Neural crest cell (in vitro differentiated cells): ENCODE data around the gene BCL2L11. TPM values are rescaled to one million over a fixed set of nuclear protein-coding genes. Genes with fewer than 3 reads are reported as not detected.

ENCODE experiments used
- DNase-seq: peaks from one replicate; pipeline ENCODE4 v3.0.0; 2021; ENCODE audit warnings: low read depth, mixed read lengths, low spot score
- H3K27ac Mint-ChIP-seq: one replicate; pipeline ENCODE4 v1.8.0; 2021; ENCODE audit warnings: mild to moderate bottlenecking, mixed read lengths; ENCODE audit not compliant: unreplicated experiment
- H3K27me3 Mint-ChIP-seq: 2 replicates; pipeline ENCODE4 v1.8.0; 2021; ENCODE audit warnings: low read depth, mild to moderate bottlenecking, mixed read lengths
- H3K36me3 Mint-ChIP-seq: 2 replicates; pipeline ENCODE4 v1.8.0; 2021; ENCODE audit warnings: low read depth, mild to moderate bottlenecking, mixed read lengths
- H3K4me1 Mint-ChIP-seq: 2 replicates; pipeline ENCODE4 v1.8.0; 2021; ENCODE audit warnings: mixed read lengths
- H3K4me3 Mint-ChIP-seq: one replicate; pipeline ENCODE4 v1.8.0; 2021; ENCODE audit warnings: mild to moderate bottlenecking, mixed read lengths
- H3K9me3 Mint-ChIP-seq: 2 replicates; pipeline ENCODE4 v1.8.0; 2021; ENCODE audit warnings: mixed read lengths
- CTCF ChIP-seq: fragments of 200-600 bp; sonication (generic); conservative IDR thresholded peaks from 2 replicates; pipeline ENCODE4 v1.5.0; 2021; ENCODE audit warnings: antibody characterized with exemption, mild to moderate bottlenecking
- total RNA-seq: library from RNA; stranded (reverse); gene quantifications from 2 replicates; pipeline ENCODE4 v1.2.1, GENCODE V29; 2021

Gene BCL2L11
- total RNA-seq, 1 donor from 2014 or later, result 16.4 TPM

GRCh38 chr2:111205774-111206173, 85.1 kb downstream of the BCL2L11 start:
- no peak for DNase-seq
- TF ChIP-seq CTCF, result no peak
- Mint-ChIP-seq H3K36me3 (no peaks in the 10 kb centered on the region), H3K27ac (no peak overlapping the region), H3K4me3 (no peak overlapping the region), H3K9me3 (no peaks in the 10 kb centered on the region), H3K4me1 (peaks cover 4% of the 10 kb centered on the region), H3K27me3 (no peaks in the 10 kb centered on the region)

- TF ChIP-seq CTCF, result no peak
- Mint-ChIP-seq H3K27ac (no peak overlapping the region), H3K4me3 (no peak overlapping the region), H3K36me3 (no peaks in the 10 kb centered on the region), H3K27me3 (no peaks in the 10 kb centered on the region), H3K4me1 (peaks cover 4% of the 10 kb centered on the region), H3K9me3 (peaks cover 4% of the 10 kb centered on the region)
- no peak for DNase-seq
Observed at GRCh38 chr2:111207851-111208250, 87.1 kb downstream of the BCL2L11 start.

- H3K9me3 Mint-ChIP-seq, result peaks cover 6% of the 10 kb centered on the region
Observed at GRCh38 chr2:111208639-111209038, 87.9 kb downstream of the BCL2L11 start.

GRCh38 chr2:111209045-111209514, 88.4 kb downstream of the BCL2L11 start:
- no peak overlapping the region for H3K4me3 Mint-ChIP-seq
- H3K36me3 Mint-ChIP-seq, result peaks cover 4% of the 10 kb centered on the region
- TF ChIP-seq CTCF, result no peak
- peaks cover 4% of the 10 kb centered on the region for H3K4me1 Mint-ChIP-seq
- no peak for DNase-seq
- H3K27ac Mint-ChIP-seq, result no peak overlapping the region
- H3K9me3 Mint-ChIP-seq, result peaks cover 10% of the 10 kb centered on the region
- H3K27me3 Mint-ChIP-seq, result no peaks in the 10 kb centered on the region

More at GRCh38 chr2:111208639-111209038, 87.9 kb downstream of the BCL2L11 start:
- TF ChIP-seq CTCF, result no peak
- no peak for DNase-seq
- peaks cover 4% of the 10 kb centered on the region for H3K4me1 Mint-ChIP-seq
- H3K27ac Mint-ChIP-seq, result no peak overlapping the region
- H3K4me3 Mint-ChIP-seq, result no peak overlapping the region
- peaks cover 2% of the 10 kb centered on the region for H3K36me3 Mint-ChIP-seq
- H3K27me3 Mint-ChIP-seq, result no peaks in the 10 kb centered on the region

- no peak for TF ChIP-seq CTCF
- H3K9me3 Mint-ChIP-seq, result peaks cover 18% of the 10 kb centered on the region
- peaks cover 13% of the 10 kb centered on the region for H3K36me3 Mint-ChIP-seq
Observed at GRCh38 chr2:111210036-111210435, 89.3 kb downstream of the BCL2L11 start.

More at GRCh38 chr2:111210036-111210435, 89.3 kb downstream of the BCL2L11 start:
- DNase-seq, result no peak
- Mint-ChIP-seq H3K4me3 (no peak overlapping the region), H3K4me1 (peaks cover 4% of the 10 kb centered on the region), H3K27ac (no peak overlapping the region), H3K27me3 (no peaks in the 10 kb centered on the region)
